Gastrocnemius medialis (tissue), 4 donors: ENCODE results near the gene SPTBN5.

Experiments
- CTCF ChIP-seq, 5 experiments: fragments of 450-650 bp in 3 of 5; fragments of 200-600 bp in 2 of 5; sonication (generic) in 2 of 5; IDR thresholded peaks in 4 of 5; conservative IDR thresholded peaks in 1 of 5; 1 replicate in 4 of 5; 2 replicates in 1 of 5; pipeline ENCODE4 v1.5.1; 2016 to 2019; ENCODE audit warnings: antibody characterized with exemption in 5 of 5, mild to moderate bottlenecking in 3 of 5, moderate library complexity in 3 of 5
- POLR2A ChIP-seq, 2 donors: fragments of 450-650 bp; IDR thresholded peaks; one replicate each; pipeline ENCODE4 v1.6.1; 2017; ENCODE audit warnings: antibody characterized with exemption in 2 of 2, mild to moderate bottlenecking in 2 of 2, moderate library complexity in 2 of 2

GRCh38 chr15:41885841-41886240 is 8.0 kb downstream of the SPTBN5 start:
- TF ChIP-seq POLR2A (IDR thresholded peaks at IDR 0.05) (no peak), CTCF (IDR thresholded peaks at IDR 0.05 in 4 of 5, conservative IDR thresholded peaks at IDR 0.05 in 1 of 5) (no peak)
